Transverse colon (tissue), 4 donors: ENCODE results near the gene CHRNA9.

Source experiments
- CTCF ChIP-seq, 5 experiments: fragments of 200-600 bp in 3 of 5; fragments of 450-650 bp in 2 of 5; sonication (generic) in 3 of 5; IDR thresholded peaks; 1 replicate in 2 of 5; 2 replicates in 3 of 5; pipeline ENCODE4 v1.5.1; 2016 to 2017; ENCODE audit warnings: antibody characterized with exemption in 5 of 5, inconsistent platforms in 3 of 5, mild to moderate bottlenecking in 2 of 5, moderate library complexity in 1 of 5
- EP300 ChIP-seq: sonication (generic); formaldehyde crosslinking; IDR thresholded peaks from one replicate; pipeline ENCODE4 v1.6.1; 2017; ENCODE audit warnings: antibody characterized with exemption, low read depth
- POLR2A ChIP-seq: fragments of 450-650 bp; IDR thresholded peaks from one replicate; pipeline ENCODE4 v1.6.1; 2016; ENCODE audit warnings: antibody characterized with exemption, mild to moderate bottlenecking, moderate library complexity
- POLR2AphosphoS5 ChIP-seq, 3 donors: sonication (generic); formaldehyde crosslinking; IDR thresholded peaks; one replicate each; pipeline ENCODE4 v1.6.1; 2016; ENCODE audit warnings: antibody characterized with exemption in 3 of 3

GRCh38 chr4:40361338-40361737 is 26.2 kb downstream of the CHRNA9 start:
- no peak for TF ChIP-seq POLR2A
- TF ChIP-seq CTCF (IDR thresholded peaks at IDR 0.05): no peak
- no peak for TF ChIP-seq POLR2AphosphoS5 (IDR thresholded peaks at IDR 0.05)
- no peak for TF ChIP-seq EP300
